Neural progenitor cell (in vitro differentiated cells): ENCODE measurements around the gene STMND1. TPM values are rescaled to one million over a fixed set of nuclear protein-coding genes. Genes with fewer than 3 reads are reported as not detected.
A peak's percentile ranks its signal among the peaks of the same experiment; 100 is the strongest.

Experiments used
- DNase-seq: peaks from one replicate; pipeline ENCODE4 v3.0.0-alpha.2; 2016; ENCODE audit warnings: low spot score
- H2AFZ ChIP-seq: fragments of 200-600 bp; sonication (generic); replicated peaks from 2 replicates; pipeline ENCODE4 v1.6.1; 2016; ENCODE audit warnings: antibody characterized with exemption
- H3F3A ChIP-seq: fragments of 200-600 bp; sonication (generic); 2 replicates; pipeline ENCODE4 v1.6.1; 2016; ENCODE audit warnings: antibody characterized with exemption, low read depth
- H3K27ac ChIP-seq: fragments of 200-600 bp; sonication (generic); 2 replicates; pipeline ENCODE4 v1.5.1; 2016; ENCODE audit warnings: mild to moderate bottlenecking
- H3K27me3 ChIP-seq: fragments of 200-600 bp; sonication (generic); 2 replicates; pipeline ENCODE4 v1.6.1; 2016; ENCODE audit warnings: mild to moderate bottlenecking, moderate library complexity
- H3K36me3 ChIP-seq: fragments of 200-600 bp; sonication (generic); 2 replicates; pipeline ENCODE4 v1.5.1; 2016
- H3K4me1 ChIP-seq: fragments of 200-600 bp; sonication (generic); 2 replicates; pipeline ENCODE4 v1.6.1; 2016; ENCODE audit warnings: mixed run types
- H3K4me2 ChIP-seq: fragments of 200-600 bp; sonication (generic); 2 replicates; pipeline ENCODE4 v1.6.1; 2016
- H3K4me3 ChIP-seq: fragments of 200-600 bp; sonication (generic); 2 replicates; pipeline ENCODE4 v1.5.1; 2016
- H3K79me2 ChIP-seq: fragments of 200-600 bp; sonication (generic); 2 replicates; pipeline ENCODE4 v1.6.1; 2016; ENCODE audit warnings: low read depth
- H3K9ac ChIP-seq: fragments of 200-600 bp; sonication (generic); 2 replicates; pipeline ENCODE4 v1.6.1; 2016
- H3K9me3 ChIP-seq: fragments of 200-600 bp; sonication (generic); 2 replicates; pipeline ENCODE4 v1.5.1; 2016; ENCODE audit warnings: low read depth
- H4K20me1 ChIP-seq: fragments of 200-600 bp; sonication (generic); 2 replicates; pipeline ENCODE4 v1.6.1; 2016; ENCODE audit warnings: low read depth
- H3K27ac Mint-ChIP-seq: 3 replicates; pipeline ENCODE4 v1.8.0; 2021; ENCODE audit warnings: mixed read lengths
- H3K27me3 Mint-ChIP-seq: 2 replicates; pipeline ENCODE4 v1.8.0; 2022; ENCODE audit warnings: low read depth, mild to moderate bottlenecking, inconsistent platforms, moderate library complexity, mixed read lengths; ENCODE audit not compliant: insufficient read depth
- H3K36me3 Mint-ChIP-seq: 3 replicates; pipeline ENCODE4 v1.8.0; 2021; ENCODE audit warnings: mixed read lengths
- H3K4me1 Mint-ChIP-seq: 3 replicates; pipeline ENCODE4 v1.8.0; 2021; ENCODE audit warnings: mixed read lengths
- H3K4me3 Mint-ChIP-seq: 3 replicates; pipeline ENCODE4 v1.8.0; 2021; ENCODE audit warnings: mild to moderate bottlenecking, moderate library complexity, mixed read lengths
- H3K9me3 Mint-ChIP-seq: 3 replicates; pipeline ENCODE4 v1.8.0; 2020; ENCODE audit warnings: mixed read lengths
- CTCF ChIP-seq: fragments of 200-600 bp; sonication (generic); IDR thresholded peaks from 2 replicates; pipeline ENCODE4 v1.5.1; 2017; ENCODE audit warnings: antibody characterized with exemption, mild to moderate bottlenecking
- EZH2 ChIP-seq: fragments of 200-600 bp; sonication (generic); IDR thresholded peaks from 2 replicates; pipeline ENCODE4 v1.6.1; 2017; ENCODE audit warnings: antibody characterized with exemption, mild to moderate bottlenecking, moderate library complexity
- EZH2phosphoT487 ChIP-seq: fragments of 200-600 bp; sonication (generic); IDR thresholded peaks from 2 replicates; pipeline ENCODE4 v1.6.1; 2017; ENCODE audit warnings: antibody characterized with exemption
- total RNA-seq: library from RNA; depleted of rRNA; stranded (reverse); fragments of >200 nt; gene quantifications from 2 replicates; pipeline ENCODE4 v1.2.3, GENCODE V29; 2015; ENCODE audit warnings: low replicate concordance

Gene STMND1
- total RNA-seq, 1 donor from 2014 or later = not detected

- Mint-ChIP-seq H3K27ac (no peak overlapping the region), H3K27me3 (peaks cover 4% of the 10 kb centered on the region), H3K4me1 (no peaks in the 10 kb centered on the region), H3K9me3 (peaks cover 8% of the 10 kb centered on the region), H3K36me3 (no peaks in the 10 kb centered on the region), H3K4me3 (no peak overlapping the region)
- no peaks in the 10 kb centered on the region for H3K36me3 ChIP-seq
- TF ChIP-seq CTCF = no peak
- TF ChIP-seq EZH2phosphoT487 = no peak
- no peak for TF ChIP-seq EZH2
- no peak overlapping the region for H3K4me3 ChIP-seq
- DNase-seq = no peak
- no peak overlapping the region for H2AFZ ChIP-seq
- no peaks in the 10 kb centered on the region for H3F3A ChIP-seq
- H3K79me2 ChIP-seq = no peaks in the 10 kb centered on the region
- H4K20me1 ChIP-seq = no peaks in the 10 kb centered on the region
- no peaks in the 10 kb centered on the region for H3K4me1 ChIP-seq
- H3K27ac ChIP-seq = no peak overlapping the region
- H3K9ac ChIP-seq = no peak overlapping the region
- H3K27me3 ChIP-seq = no peaks in the 10 kb centered on the region
- H3K9me3 ChIP-seq = no peaks in the 10 kb centered on the region
- H3K4me2 ChIP-seq = no peak overlapping the region
These were observed 63.5 kb downstream of the STMND1 start for GRCh38 chr6:17165383-17165782.

GRCh38 chr6:17167327-17167979, 65.6 kb downstream of the STMND1 start:
- Mint-ChIP-seq H3K4me3 (no peak overlapping the region), H3K36me3 (no peaks in the 10 kb centered on the region), H3K4me1 (no peaks in the 10 kb centered on the region), H3K27me3 (peaks cover 4% of the 10 kb centered on the region), H3K27ac (no peak overlapping the region), H3K9me3 (peaks cover 8% of the 10 kb centered on the region)
- Histone ChIP-seq H2AFZ (peak overlapping the region; percentile 77), H3K27me3 (no peaks in the 10 kb centered on the region), H3K79me2 (no peaks in the 10 kb centered on the region), H3K4me1 (no peaks in the 10 kb centered on the region), H3K9ac (no peak overlapping the region), H3K9me3 (no peaks in the 10 kb centered on the region), H3K4me3 (no peak overlapping the region), H3K27ac (no peak overlapping the region), H3K4me2 (peak overlapping the region; percentile 27), H3F3A (no peaks in the 10 kb centered on the region), H4K20me1 (no peaks in the 10 kb centered on the region), H3K36me3 (no peaks in the 10 kb centered on the region)
- peak; percentile 72 for TF ChIP-seq CTCF
- TF ChIP-seq EZH2phosphoT487 = no peak
- DNase-seq = peak; percentile 76

GRCh38 chr6:17169291-17169690, 67.4 kb downstream of the STMND1 start:
- Histone ChIP-seq H3F3A (no peaks in the 10 kb centered on the region), H3K4me1 (no peaks in the 10 kb centered on the region), H3K9ac (no peak overlapping the region), H3K27me3 (no peaks in the 10 kb centered on the region), H3K27ac (no peak overlapping the region), H3K79me2 (no peaks in the 10 kb centered on the region), H4K20me1 (no peaks in the 10 kb centered on the region), H3K4me3 (no peak overlapping the region), H3K36me3 (no peaks in the 10 kb centered on the region), H3K4me2 (no peak overlapping the region), H2AFZ (no peak overlapping the region), H3K9me3 (no peaks in the 10 kb centered on the region)
- no peak overlapping the region for H3K4me3 Mint-ChIP-seq
- peaks cover 2% of the 10 kb centered on the region for H3K9me3 Mint-ChIP-seq
- peaks cover 3% of the 10 kb centered on the region for H3K4me1 Mint-ChIP-seq
- no peaks in the 10 kb centered on the region for H3K27me3 Mint-ChIP-seq
- no peak for TF ChIP-seq CTCF
- TF ChIP-seq EZH2 = no peak
- TF ChIP-seq EZH2phosphoT487 = no peak
- H3K27ac Mint-ChIP-seq = no peak overlapping the region
- no peaks in the 10 kb centered on the region for H3K36me3 Mint-ChIP-seq
- no peak for DNase-seq
